NCI-H82 treated with DMSO at 0.1 percent for 48 hours (cell line): ENCODE results near the gene STARD3NL.
A peak's percentile ranks its signal among the peaks of the same experiment; 100 is the strongest.
"Not testable (repeated sequence)": the region's sequence is repeated elsewhere in the genome, so short reads cannot be mapped to it uniquely, and the experiment has no call there.

Experiments used
- DNase-seq: peaks from one replicate; lab custom pipeline; 2025; ENCODE audit not compliant: unreplicated experiment; lab: John Stamatoyannopoulos, UW

STARD3NL gene, protein sequence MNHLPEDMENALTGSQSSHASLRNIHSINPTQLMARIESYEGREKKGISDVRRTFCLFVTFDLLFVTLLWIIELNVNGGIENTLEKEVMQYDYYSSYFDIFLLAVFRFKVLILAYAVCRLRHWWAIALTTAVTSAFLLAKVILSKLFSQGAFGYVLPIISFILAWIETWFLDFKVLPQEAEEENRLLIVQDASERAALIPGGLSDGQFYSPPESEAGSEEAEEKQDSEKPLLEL

DNA sequence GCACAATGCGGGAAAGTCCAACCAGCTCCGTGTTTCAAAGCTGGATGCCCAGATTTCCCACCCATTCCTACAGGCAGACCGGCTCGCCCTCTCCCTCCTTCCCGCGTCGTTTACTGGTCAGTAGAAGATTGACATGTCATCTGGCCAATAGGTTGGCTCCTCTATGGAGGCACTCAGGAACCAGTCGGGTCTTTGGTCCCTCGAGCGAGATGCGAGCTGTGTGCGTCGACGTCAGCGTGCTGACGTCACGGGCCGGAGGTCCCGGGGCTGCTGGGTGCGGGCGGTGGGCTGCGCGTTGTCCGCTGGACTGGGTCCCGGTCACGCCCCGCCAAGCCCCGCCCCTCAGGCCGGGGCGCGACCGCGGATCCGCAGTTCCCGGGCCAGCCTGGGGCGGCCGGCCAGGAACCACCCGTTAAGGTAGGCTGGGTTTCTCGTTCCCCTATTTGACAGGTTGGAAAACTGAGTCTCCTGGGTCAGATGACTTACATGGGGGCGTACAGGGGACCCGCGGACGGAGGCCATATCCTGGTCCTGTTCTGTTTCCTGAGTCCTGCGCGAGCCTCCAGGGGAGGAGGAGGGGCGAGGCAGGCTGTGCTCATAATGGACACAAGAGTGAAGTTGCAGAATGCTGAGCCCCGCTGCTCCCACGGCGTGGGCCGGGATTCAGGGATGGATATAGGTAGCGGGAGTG is at the start of gene STARD3NL:
Gene STARD3NL (plus strand): TSS at position 242 of the 691 bp plus-strand sequence. CDS start 29,260 bp downstream, outside the sequence.
- peak; percentile 98 for DNase-seq

DNA sequence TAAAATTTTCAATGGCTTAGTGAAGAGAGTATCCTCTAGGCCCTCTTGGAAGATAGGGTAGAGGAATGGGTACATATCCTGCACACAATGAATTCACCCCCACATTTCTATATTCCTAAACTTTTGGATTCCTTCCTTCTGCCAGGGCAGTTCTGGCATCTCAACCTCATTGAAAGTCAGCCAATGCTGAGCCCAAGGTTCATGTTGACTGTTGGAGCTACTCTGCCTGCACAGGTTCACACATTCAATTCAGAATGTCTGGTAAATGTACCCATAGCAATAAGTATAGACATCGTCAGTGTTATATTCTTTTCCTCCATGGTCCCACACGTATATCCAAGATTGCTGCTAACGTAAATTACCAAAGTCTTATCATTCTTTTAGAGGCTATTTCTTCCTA is 48.9 kb upstream of the STARD3NL start:
- DNase-seq, result no peak

DNA sequence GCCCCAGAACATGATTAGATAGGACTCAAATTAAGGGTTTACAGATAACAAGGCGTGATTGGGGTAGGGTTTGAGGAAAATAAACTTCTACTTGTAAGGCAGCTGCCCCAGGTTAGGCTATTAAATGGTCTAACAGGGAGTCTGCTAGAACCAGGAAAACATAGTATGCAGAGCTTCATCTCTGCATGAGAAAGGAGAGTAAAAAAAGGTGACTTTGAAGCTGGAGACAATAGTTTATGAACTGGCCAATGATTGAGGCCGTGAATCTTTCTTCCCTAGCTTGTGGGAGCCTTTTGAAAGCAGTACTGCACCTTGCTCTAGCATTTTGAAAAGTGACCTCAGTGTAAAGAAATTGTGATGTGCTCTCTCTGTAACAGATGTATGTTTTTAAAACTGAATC is 48.5 kb upstream of the STARD3NL start:
- DNase-seq, result no peak

DNA sequence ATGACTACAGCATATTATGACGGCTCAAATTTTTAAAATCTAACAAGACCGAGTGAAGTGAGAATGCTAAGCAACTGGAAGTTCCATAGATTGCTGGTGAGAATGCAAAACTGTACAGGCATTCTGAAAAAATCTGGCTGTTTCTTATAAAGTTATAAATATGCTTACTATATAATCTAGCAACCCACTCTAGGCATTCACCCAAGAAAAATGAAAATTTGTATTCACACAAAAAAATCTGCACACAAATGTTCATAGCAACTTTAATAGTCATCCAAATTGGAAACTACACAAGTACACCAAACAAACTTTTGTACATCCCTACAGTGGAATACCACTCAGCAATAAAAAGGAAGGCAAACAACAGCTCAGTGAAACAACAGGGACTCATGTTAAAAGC is 39.9 kb upstream of the STARD3NL start:
- no peak for DNase-seq

DNA sequence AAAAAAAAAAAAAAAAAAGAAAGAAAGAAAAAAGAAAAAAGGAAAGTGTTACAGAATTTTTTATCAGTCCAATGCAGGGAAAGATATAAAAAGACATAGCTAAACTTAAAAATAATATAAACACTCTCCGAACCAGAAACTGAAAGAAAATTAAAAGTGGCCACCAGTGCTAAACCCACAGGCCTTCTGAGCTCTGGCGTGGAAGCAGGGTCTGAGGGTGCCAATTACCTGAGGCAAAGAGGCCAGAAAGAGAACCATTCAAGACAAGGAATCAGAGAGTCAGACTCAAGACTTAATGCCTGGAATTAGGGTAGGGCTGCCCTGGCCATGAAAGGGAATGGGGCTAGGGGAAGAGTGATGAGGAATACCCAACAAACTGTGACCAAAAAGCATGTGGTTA is 36.9 kb upstream of the STARD3NL start:
- DNase-seq, result no peak

DNA sequence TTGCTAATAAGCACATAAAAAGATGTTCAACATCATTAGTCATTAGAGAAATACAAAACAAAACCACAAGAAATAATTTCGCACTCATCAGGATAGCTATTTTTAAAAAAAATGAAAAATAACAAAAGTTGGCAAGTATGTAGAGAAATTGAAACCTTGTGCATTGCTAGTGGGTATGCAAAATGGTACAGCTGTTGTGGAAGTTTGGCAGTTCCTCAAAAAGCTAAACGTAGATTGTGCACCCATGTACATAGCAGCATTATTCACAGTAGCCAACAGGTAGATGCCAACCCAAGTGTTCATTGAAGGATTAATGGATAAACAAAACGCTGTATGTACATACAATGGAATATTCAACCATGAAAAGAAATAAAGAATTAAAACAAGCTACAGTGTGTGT is 35.3 kb upstream of the STARD3NL start:
- DNase-seq, result no peak

DNA sequence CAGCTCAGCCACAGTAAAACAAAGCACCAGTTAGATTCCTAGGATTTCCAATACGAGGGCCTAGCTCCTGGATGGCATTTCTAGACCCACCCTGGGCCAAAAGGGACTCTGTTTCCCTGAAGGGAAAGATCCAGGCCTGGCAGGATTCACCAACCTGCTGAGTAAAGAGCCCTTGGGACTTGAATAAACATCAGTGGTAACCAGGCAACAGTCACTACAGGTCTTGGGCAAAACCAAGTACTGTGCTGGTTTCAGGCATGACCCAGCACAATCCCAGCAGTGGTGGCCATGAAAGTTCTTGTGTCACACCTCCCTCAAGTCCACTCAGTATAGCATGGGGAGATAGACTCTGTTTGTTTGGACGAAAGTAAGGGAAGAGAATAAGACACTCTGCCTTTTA is 31.0 kb upstream of the STARD3NL start:
- no peak for DNase-seq

DNA sequence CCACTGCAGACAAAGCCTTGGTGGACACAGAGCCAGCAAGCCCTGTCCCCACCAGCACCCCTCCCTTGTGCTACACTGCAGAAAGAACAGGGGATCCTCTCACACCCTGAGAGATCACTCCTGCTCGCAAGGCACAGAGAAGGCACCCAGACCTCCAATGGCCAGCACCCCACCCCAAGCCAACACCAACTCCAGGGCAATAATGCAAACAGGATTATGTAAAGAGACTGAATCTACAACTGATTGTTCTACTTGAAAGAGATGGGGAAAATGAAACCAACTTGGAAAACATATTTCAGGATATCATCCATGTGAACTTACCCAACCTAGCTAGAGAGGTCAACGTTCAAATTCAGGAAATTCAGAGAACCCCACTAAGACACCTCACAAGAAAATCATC is 26.5 kb upstream of the STARD3NL start:
- no peak for DNase-seq

DNA sequence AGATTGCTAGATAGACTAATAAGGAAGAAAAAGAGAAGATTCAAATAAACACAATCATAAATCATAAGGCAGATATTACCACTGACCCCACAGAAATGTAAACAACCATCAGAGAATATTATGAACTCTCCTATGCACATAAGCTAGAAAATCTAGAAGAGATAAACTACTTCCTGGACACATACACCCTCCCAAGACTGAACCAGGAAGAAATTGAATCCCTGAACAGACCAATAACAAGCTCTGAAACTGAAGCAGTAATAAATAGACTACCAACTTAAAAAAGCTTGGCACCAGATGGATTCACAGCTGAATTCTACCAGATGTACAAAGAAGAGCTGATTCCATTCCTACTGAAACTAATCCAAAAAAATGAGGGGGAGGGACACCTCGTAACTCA is 24.5 kb upstream of the STARD3NL start:
- DNase-seq, result no peak

DNA sequence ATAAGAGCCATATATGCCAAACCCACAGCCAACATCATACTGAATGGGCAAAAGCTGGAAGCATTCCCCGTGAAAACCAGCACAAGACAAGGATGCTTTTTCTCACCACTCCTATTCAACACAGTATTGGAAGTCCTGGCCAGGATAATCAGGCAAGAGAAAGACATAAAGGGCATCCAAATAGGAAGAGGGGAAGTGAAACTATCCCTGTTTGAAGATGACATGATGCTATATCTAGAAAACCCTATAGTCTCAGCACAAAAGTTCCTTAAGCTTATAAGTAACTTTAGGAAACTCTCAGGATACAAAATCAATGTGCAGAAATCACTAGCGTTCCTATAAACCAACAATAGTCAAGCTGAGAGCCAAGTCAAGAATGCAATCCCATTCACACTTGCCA is 23.8 kb upstream of the STARD3NL start:
- DNase-seq, result no peak

DNA sequence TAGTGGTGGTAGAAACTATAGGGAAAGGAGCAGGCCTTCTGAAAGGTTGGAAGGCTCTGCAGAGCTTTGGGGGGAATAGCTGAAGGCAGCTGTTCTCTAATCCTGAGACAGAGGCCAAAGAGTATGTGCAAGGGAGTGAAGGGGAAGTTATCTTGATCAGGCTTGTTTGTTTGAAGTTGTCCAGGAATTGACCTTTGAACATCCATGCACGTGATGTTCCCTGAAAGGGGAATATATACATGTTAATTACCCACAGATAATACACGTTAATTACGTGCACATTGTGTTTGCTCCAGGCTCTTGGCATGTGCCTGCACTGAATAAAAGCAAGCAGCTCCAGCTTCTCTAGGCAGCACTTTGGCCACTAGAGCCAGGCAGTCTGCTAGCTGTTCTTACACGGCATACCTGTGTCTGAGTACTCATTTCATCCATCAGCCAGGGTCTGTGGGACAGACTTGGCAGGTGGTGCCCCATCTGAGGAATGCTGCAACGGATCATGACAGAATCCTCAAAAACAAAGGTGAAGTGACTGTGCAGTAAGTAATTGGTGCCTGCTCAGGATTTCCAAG is 18.0 kb upstream of the STARD3NL start:
- DNase-seq, result no peak

DNA sequence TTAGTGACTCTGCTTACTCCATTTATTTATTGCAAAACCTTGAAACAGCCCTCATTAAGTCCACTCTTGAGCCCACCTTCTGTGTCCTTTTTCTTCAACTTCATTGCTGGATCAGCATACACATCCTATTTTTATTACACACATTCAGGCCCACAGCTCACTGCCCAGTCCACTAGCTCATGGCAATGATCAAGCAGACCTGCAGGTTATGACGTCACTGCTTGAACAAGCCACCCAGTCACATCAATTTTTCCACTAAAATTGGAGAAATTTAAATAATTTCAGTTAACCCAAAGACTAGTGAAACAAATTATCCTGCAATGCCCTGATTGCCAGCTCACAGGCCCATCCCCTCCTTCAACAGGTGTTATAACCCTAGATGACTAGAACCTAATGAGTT is 16.0 kb upstream of the STARD3NL start:
- DNase-seq, result no peak

DNA sequence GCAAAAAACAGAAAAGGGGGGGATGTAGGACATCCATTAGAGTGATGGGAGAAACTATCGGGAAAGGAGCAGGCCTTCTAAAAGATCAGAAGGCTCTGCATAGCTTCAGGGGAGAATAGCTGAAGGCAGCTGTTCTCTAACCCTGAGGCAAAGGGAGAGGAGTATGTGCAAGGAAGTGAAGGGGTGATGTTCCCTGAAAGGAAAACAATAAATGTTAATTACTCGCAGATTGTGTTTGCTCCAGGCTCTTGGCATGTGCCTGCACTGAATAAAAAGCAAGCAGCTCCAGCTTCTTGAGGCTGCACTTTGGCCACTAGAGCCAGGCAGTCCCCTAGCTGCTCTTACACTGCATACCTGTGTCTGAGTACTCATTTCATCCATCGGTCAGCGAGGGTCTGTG is 14.4 kb upstream of the STARD3NL start:
- DNase-seq, result no peak

DNA sequence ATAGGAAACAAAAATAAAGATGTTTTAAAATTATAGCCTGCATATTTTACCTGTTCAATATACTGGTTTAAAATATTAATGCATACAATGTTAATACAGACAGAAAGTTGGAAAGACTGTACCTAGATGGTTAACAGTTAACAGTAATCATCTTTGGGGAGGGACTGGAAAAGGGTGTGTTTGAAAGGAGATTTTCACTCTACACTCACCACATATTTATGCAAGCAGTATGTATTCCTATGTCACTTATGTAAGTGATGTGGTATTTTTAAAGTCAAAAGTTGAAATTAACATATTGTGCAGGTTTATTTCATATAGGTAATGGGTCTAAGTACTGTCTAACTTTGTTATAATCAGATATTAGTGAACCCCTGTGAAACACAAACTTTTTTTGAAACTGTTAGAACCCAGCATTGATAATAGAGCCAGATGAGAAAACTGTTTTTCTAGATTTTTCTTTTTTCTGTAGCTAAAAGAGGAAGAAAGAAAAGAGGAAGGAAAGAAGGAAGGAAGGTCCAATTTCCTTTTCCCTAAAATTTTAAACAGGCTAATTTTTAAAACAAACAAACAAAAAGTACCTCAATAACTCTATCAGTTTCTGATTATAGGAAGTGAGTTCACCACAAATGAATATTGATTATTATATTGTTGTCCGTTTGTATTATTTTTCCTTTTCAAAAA is 9.0 kb upstream of the STARD3NL start:
- DNase-seq, result no peak

DNA sequence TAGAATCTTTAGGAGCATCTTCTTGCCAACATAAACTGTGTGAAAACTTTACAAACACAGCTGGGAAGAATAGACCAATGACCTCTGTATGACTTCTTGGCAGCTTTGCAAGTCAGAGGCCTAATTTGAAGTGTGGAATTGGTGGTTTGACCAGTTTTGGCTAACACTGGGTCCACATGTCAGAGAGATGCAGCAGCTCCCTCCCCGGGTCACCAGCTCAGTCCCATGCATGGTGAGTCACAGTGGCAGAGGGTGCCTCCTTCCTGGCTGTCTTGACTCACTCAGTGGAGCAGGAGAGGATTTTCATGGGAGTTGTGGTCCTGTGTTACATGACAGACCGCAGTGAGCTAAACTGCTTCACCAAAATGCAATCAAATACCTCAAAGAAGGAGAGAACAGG is 8.2 kb upstream of the STARD3NL start:
- no peak for DNase-seq

DNA sequence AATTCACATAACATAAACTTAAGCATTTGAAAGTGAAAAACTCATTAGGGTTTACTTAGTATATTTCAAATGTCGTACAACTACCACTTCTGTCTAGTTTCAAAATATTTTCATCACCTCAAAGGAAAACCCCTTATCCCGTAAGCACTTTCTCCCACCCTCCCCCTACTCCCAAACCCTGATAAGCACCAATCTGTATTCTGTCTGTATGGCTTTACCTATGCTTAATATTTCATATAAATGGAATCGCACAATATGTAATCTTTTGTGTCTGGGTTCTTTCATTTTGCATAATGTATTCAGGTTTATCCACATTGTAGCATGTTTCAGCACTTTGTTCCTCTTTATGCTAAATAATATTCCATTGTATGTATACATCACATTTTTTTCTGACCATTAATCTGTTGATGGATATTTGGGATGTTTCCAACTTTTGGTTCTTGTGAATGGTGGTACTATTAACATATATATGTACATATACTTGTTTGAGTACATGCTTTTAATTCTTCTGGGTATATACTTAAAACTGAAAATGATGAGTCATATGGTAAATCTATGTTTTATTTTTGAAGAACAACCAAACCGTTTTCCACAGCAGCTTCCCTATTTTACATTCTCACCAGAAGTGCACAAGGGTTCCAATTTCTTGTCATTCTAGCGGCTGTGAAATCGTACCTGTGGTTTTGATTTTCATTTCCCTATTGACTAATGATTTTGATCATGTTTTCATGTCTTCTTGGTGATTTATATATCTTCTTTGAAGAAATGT is 6.2 kb upstream of the STARD3NL start:
- no peak for DNase-seq

DNA sequence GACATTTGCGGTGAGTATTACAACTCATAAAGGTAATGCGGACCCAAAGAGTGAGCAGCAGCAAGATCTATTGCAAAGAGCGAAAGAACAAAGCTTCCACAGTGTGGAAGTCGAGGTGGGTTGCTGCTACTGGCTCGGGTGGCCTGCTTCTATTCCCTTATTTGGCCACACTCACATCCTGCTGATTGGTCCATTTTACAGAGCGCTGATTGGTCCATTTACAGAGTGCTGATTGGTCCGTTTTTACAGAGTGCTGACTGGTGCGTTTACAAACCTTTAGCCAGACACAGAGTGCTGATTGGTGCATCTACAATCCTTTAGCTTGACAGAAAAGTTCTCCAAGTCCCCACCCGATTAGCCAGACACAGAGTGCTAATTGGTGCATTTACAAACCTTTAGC is 2.5 kb upstream of the STARD3NL start:
- not testable (repeated sequence) for DNase-seq

DNA sequence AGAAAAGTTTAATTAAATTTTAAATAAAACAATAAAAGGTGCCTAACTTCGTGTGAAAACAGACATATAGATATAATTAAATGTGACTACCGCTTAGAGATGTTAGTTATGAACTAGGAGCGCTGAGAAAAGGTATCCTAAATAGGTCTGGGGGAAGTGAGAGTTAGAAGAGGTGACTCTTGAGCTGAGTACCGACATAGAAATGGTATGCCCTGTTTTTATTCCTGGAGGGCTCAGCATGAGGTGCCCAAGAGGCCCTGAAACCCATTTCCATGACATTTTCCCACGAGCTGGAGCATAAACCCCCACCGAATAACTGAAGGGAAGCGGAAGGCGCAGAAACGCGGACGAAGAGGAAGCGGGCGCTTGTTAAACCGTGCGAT is 433 bp upstream of the STARD3NL start:
- no peak for DNase-seq

DNA sequence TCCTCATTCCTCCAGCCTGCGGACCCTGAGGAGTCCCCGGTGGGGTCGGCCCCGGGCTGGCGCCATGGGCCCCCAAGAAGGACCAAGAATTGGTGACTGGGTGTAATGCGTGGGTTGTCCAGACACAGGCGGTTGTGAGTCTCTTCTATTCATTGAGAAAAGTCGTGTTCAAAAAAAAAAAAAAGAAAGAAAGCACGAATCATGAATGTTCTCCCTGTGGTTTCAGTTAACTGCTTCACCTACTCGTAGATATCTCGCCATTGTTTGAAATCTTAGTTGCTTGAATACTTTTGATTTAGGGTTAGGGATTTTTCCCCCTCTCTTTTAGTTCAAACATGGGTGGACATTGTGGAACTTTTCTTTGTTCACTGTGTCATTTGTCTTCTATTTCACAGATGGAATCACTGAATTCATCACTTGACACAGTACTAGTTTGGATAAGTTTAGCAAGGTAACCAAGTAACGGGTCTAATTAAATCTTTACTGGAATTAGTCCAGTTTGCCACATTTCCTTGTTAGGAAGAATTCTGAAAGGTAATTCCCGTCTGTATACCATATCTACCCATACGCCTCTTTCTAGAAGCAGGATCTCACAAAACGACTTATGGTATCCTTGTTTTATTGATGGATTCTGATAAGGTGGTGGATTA is 775 bp downstream of the STARD3NL start:
- no peak for DNase-seq

DNA sequence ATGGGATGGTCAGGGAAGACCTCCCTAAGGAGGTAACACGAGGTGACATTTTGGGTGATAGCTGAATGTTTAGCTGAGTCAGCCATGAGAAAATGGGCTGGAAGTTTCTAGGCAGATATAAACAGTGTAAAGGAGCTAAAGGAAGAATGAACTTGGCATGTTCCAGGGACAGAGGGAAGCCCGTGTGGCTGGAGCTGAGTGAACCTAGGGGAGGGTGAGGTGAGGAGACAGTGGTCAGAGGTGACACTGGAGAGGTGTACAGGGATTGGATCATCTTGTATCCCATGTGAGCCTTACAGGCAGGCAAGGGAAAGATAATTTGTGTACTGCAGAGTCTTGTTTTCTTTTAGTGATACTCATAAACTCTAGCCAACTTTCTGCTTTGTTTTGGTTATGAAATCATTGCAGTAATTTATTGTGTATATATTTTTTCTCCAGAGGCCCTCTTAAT is 1.8 kb downstream of the STARD3NL start:
- no peak for DNase-seq

DNA sequence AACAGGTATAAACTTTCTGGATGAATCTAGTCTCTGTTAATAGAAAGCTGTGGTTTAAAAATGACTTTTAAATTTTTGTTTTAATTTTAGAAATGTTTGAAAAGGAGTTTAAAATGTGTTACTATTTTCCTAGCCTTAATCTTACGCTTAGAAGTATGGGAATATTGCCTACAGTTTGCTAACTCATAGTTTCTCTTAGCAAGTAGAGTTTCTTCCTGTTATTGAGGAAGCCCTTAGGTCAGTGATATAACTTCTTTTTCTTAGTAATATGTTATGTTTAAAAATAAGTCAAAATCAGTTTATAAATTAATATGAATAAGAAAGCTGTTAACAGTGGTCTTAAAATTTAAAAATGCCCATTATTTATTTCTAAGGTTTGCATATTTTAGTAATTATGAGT is 3.1 kb downstream of the STARD3NL start:
- no peak for DNase-seq
